Epithelial cell of esophagus (primary cell): ENCODE measurements around the gene ARHGAP15.
A peak's percentile ranks its signal among the peaks of the same experiment; 100 is the strongest.

Source experiments
- DNase-seq: peaks from one replicate; pipeline ENCODE4 v3.0.0; 2010; ENCODE audit warnings: low read depth
- H3K4me3 ChIP-seq: 2 replicates; pipeline ENCODE4 v1.5.1; 2011; ENCODE audit warnings: mild to moderate bottlenecking, low read length, control low read depth
- TF ChIP-seq, protein P1 (sequence below): IDR thresholded peaks from 2 replicates; pipeline ENCODE4 v1.5.1; 2011; ENCODE audit warnings: low read depth, mild to moderate bottlenecking, low read length, control low read depth, inconsistent platforms; ENCODE audit not compliant: insufficient read depth; ENCODE audit errors: missing control alignments

The ARHGAP15 gene

DNA sequence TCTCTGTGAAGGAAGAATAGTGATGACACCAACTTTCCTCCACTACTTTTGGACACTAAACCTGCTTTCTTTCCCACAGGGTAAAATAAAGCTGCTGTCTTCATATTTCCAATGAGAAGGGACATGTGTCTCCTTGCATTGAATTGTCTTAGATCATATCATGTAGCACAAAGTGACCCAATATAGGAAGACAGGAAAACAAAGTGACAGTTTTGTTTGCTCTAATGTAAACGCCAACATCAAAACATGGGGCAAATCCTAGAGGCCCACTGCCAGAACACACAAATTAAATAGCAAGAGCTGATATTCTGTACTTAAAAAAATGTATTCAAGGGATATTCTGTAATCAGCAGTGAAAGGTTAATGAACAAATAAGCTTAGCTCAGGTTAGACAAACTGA lies 36.1 kb downstream of the ARHGAP15 start:
- TF ChIP-seq, protein P1, sequence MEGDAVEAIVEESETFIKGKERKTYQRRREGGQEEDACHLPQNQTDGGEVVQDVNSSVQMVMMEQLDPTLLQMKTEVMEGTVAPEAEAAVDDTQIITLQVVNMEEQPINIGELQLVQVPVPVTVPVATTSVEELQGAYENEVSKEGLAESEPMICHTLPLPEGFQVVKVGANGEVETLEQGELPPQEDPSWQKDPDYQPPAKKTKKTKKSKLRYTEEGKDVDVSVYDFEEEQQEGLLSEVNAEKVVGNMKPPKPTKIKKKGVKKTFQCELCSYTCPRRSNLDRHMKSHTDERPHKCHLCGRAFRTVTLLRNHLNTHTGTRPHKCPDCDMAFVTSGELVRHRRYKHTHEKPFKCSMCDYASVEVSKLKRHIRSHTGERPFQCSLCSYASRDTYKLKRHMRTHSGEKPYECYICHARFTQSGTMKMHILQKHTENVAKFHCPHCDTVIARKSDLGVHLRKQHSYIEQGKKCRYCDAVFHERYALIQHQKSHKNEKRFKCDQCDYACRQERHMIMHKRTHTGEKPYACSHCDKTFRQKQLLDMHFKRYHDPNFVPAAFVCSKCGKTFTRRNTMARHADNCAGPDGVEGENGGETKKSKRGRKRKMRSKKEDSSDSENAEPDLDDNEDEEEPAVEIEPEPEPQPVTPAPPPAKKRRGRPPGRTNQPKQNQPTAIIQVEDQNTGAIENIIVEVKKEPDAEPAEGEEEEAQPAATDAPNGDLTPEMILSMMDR: no peak

DNA sequence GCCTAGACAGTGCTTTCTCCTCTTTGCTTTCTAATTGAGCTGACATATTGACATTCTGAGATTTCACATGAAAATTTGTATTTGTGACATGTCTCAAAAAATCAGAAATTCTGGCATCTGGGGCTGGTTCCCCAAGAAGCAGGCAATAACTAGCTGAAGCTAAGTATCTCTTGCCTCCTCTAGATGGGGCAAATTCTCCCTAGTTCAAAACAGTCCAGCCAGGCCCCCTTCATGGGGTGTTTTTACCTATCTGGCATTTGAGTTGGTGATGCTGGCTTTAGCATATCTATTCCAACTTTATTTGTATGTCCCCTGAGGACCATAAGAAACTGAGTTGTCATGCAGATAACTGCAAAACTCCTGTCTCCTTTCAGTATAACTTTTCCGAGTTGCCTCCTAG lies 39.9 kb downstream of the ARHGAP15 start:
- no peak overlapping the region for H3K4me3 ChIP-seq
- DNase-seq: no peak
- TF ChIP-seq, protein P1: no peak

More for the DNA sequence above, 36.1 kb downstream of the ARHGAP15 start:
- no peak overlapping the region for H3K4me3 ChIP-seq
- DNase-seq: no peak

DNA sequence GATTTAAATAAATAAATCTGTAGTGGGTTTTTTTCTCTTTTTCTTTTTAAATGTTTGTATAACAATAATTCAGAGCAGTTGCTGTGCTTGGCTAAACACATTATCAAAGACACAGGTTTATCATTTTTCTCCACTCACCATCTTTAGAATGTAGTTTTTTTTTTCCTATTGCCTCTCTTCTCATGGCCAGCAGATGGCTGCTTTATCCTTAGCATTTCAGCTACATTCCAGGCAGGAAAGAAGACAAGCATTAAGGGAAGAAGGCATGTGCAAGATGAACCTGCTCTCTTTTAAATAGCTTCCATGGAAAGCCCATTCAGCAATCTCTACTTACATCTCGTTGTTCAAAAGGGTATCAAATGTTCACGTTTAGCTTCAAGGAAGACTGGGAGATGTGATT lies 42.6 kb downstream of the ARHGAP15 start:
- peak; percentile 16 for DNase-seq
- TF ChIP-seq, protein P1: peak; percentile 57
- no peak overlapping the region for H3K4me3 ChIP-seq

DNA sequence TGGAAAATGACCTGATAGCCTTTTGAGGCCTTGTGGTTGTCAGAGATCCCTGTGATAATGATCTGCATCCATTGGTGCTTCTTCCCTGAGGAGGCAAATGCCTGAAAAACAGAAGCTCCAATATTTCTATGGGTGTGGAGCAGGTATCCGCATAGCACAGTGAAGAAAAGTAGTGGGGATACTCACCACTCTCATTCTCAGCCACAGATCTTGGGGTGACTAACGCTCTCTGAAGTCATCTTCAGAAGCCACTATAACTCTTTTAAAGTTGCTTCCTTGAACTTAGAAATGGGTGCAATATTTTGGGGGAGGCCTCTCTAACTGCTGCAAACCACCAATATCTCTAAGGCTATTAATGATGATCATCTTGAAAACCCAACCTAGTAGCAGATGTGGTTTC lies 46.2 kb downstream of the ARHGAP15 start:
- TF ChIP-seq, protein P1: no peak
- H3K4me3 ChIP-seq: no peak overlapping the region
- no peak for DNase-seq

DNA sequence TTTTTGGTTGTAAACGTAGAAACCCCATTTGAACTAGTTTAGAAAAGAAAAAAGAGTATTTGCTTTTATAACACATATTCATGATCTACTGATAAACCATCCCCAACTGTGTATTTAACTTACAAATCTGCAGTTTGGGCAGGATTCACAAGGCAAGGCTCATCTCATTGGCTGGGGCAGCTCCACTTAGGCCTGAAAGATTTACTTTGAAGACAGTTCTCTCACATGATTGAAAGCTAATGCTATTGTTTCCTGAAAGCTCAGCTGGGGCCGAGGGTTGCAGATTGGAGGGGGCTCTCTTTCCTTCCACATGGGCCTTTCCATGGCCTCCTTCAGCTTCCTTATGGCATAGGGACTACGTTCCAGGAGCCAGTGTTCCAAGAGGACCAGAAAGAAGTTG lies 47.4 kb downstream of the ARHGAP15 start:
- H3K4me3 ChIP-seq: no peak overlapping the region
- no peak for DNase-seq
- TF ChIP-seq, protein P1: no peak

DNA sequence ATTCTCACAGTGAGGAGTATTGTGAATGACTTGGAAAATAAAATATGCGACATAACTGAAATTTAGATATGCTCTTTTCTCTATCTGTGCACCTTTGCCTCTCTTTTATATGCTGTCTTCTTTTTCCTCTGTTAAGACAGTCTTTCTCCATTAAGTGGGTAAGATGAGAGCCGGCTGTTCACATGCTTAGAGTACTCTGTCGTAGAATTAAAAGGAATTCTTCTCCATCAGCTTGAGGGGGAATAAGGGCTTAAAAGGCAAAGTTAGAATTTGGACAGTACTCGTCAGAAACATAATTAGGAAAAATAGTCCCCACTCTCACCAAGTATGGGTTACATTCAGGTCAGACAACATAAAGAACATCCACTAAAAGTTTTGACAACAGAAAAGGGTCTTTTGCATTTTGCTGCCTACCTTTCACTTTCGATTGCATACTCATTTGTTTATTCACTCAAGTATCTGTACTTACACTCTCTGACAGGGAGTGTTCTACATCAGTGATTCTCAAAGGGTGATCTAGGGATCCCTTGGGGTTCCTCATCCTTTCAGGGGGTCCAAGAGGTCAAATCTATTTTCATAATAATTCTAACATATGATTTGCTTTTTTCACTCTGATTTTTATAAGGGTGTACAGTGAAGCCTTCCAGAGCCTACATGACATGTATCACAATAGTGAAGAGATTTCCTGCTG lies 48.0 kb downstream of the ARHGAP15 start:
- TF ChIP-seq, protein P1: no peak
- no peak for DNase-seq
- H3K4me3 ChIP-seq: no peak overlapping the region

DNA sequence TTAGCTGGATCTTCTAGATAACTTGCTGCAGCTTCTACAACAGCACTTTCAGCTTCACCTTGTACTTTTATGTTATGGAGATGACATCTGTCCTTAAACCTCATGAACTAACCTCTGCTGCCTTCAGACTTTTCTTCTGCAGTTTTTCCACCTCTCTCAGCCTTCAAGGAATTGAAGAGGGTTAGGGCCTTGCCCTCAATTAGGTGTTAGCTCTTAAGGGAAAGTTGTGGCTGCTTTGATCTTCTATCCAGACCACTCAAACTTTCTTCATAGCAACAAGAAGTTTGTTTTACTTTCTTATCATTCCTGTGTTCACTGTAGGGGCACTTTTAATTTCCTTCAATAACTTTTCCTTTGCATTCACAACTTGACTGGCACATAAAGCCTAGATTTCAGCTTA lies 52.3 kb downstream of the ARHGAP15 start:
- no peak overlapping the region for H3K4me3 ChIP-seq
- DNase-seq: no peak
- TF ChIP-seq, protein P1: no peak
